ENCODE data around the gene COG3. TPM values are rescaled to one million over a fixed set of nuclear protein-coding genes. Genes with fewer than 3 reads are reported as not detected.

Gene COG3
- total RNA-seq, 1 donor from 2014 or later = 22.2 TPM

DNA sequence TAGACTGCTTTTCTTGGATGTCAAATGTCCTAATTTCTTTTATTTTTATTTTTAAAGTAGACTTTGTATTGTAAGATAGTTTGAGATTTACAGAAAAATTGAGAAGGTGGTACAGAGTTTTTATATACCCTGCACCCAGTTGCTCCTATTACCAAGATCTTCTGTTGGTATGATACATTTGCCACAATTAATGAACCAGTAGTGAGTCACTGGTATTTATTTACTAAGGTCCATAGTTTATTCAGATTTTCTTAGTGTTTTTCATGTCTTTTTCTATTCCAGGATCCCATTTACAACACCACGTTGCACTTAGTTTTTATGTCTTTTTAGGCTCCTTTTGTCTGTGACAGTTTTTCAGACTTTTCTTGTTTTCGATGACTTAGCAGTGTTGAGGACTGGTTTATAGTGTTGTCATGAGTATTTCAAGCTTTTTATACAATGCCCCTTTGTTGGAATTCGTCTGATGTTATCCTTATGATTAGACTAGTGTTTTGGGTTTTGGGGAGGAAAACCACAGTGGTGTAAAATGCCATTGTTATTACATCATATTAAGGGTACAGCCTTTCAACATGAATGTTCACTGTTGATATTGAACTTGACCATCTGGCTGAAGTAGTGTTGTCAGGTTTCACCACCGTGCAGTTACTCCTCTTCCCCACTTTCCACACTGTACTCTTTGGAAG, 35.9 kb downstream of the COG3 start:
- DNase-seq (ENCODE audit: low read depth in 2 of 2) = peak; percentile 11 to 75

DNA sequence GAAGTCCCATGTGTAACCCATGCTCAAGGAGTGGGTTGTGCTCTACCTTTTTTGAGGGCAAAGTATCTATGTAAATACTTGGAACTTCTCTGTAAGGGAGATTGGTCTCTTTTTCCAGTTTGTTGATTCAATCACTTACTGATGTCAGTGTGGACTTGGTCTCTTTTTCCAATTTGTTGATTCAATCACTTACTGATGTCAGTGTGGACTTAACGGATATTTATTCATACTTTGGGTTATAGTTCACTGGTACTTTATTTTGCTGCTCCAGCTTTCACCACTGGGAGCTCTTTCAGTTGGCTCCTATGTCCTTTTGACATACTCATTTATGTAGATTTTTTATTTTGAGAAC, 36.4 kb downstream of the COG3 start:
- no peak for DNase-seq (ENCODE audit: low read depth in 2 of 2)

GRCh38 chr13:45503658-45504057, 38.9 kb downstream of the COG3 start:
- DNase-seq (ENCODE audit: low read depth in 2 of 2) = no peak

DNA sequence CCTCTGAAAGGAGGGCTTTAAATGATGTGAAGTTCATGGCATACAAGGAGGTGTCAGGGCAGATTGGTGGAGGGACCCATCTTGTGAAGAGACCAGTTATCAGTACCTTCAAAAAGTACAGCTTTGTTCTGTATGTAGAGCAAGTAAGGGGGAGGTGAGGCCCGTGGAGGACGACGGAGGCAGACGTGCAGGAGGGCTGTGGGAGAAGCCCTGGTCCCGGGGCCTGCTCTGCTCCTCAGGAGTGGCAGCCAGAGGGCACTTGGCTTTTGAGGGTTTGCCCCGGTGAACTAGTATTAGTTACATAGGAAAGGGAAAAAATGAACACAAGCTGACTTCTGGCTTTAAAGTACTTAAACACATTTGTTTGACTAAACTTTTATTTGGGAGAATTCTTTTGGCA, 42.1 kb downstream of the COG3 start:
- DNase-seq (ENCODE audit: low read depth in 2 of 2) = no peak

DNA sequence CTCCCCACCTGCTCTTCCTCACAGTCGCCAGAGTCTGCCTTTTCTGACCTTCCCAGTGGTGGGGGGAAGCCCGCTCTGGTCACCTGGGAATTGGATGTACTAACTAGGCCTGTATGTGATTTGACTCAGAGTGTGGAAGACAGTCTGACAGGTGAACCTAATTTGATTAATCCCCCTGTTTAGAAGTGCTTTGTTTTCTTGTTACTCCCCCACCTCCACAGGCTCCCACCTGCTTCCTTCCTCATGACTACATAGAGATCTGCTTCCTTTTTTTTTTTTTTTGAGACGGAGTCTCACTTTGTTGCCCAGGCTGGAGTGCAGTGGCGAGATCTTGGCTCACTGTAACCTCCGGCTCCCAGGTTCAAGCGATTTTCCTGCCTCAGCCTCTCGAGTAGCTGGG, 44.0 kb downstream of the COG3 start:
- peak in 1 of 2 donors; percentile 11 for DNase-seq (ENCODE audit: low read depth in 2 of 2)

DNA sequence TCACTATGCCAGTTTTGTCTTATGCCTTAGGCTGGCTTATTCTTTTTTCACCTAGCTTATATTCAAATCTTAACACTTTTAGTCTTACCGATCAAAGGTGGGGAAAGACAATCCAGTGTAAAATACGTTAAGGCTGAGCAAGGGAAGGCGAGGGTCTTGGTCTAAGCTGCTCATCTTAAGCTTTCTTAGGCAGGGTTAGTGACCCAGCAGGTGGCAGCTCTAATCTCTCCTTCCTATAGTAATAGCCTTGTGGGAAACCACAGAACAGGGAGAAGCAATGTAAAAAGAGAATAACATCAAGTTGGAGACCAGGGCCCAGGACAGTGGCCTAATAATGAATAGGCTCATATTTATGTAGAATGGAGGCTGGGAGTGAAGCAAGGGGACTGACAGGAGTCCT, 45.9 kb downstream of the COG3 start:
- no peak for DNase-seq (ENCODE audit: low read depth in 2 of 2)

DNA sequence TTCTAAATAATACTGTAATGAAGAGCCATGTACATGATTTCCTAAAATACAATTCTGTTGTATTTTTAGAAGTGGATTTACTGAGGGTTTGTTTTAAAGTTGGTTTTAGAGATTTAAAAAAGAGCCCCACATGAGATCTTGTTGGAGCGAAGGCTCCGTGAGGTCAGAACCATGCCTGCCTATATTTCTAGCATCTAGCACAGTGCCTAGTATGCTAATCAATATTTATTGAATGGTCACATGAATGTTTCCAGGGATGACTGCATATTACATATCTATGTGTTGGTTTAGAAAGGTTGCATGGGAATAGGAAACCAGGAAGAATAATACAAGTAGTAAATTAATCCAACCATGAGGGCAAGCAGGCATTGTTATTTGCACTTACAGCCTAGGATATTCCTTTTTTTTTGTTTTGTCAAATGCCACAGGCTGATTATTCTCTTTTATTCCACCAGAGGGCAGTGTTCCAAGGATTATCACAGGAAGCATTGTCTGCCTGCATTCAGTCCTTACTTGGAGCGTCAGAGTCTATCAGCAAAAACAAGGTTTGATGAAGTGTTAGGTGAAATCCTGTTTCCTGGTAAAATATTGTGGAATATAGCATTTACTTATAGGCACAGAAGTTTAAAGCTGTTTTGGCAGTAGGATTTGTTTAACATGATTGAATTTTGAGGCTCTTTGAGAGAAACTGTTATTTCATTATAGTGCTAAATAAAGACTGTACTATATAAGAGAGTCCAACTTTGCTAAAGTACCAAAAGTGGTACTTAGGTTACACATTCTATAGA, 46.8 kb downstream of the COG3 start:
- peak; percentile 81 to 82 for DNase-seq (ENCODE audit: low read depth in 2 of 2)

DNA sequence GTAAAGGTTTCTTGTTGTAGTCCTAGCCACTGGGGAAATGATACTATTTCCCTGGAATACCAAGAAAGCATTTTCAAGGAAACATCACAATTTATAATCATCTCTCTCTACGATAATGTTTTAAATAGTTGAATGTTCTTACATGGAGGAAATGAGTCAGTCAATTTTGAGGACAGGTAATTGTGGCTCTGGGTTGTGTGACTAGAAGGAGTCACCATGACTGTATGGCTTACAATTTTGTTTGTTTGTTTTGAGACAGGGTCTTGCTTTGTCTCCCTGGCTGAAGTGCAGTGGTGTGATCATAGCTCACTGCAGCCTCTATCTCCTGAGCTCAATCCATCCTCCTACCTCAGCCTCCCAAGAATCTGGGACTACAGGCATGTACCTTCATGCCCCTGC, 47.4 kb downstream of the COG3 start:
- DNase-seq (ENCODE audit: low read depth in 2 of 2) = peak in 1 of 2 donors; percentile 67

DNA sequence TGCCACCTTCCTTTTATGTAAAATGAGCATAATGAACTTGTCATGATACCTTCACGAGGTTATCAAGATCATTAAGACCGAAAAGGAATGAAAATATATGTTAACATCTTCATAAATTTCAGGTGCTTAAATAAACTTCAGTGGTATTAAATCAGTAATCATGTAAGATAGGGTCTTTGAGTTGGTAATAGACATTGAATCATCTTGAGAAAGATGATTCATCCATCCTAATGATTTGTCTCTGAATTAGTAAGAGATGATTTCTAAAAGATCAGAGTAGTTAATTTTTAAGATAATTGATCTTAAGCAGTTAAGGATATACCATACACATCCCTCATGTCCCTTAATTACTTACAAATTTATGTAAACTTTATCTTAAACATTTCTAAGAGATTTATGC, 52.0 kb downstream of the COG3 start:
- no peak for DNase-seq (ENCODE audit: low read depth in 2 of 2)

- no peak for DNase-seq (ENCODE audit: low read depth in 2 of 2)
Observed at GRCh38 chr13:45518525-45519245, 53.9 kb downstream of the COG3 start.

DNA sequence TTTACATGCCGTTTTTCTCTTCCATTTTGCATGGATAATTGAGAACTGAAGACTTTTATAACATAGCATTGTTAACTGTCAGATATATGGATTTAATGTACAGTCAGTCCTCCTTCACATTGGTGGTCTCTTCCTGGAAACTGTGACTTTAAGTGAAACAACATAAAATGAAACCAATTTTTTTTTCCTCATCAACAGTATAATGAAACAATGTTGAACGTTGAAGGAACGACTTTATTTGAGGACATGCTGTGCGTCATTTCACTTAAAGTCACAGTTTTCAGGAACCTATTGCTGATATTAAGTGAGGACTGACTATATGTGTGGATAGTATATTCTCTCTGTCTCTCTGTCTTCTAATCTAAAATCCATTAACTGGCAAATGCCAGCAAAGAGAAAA, 54.8 kb downstream of the COG3 start:
- DNase-seq (ENCODE audit: low read depth in 2 of 2) = no peak

- peak in 1 of 2 donors; percentile 27 for DNase-seq (ENCODE audit: low read depth in 2 of 2)
Observed at GRCh38 chr13:45521297-45521696, 56.6 kb downstream of the COG3 start.

DNA sequence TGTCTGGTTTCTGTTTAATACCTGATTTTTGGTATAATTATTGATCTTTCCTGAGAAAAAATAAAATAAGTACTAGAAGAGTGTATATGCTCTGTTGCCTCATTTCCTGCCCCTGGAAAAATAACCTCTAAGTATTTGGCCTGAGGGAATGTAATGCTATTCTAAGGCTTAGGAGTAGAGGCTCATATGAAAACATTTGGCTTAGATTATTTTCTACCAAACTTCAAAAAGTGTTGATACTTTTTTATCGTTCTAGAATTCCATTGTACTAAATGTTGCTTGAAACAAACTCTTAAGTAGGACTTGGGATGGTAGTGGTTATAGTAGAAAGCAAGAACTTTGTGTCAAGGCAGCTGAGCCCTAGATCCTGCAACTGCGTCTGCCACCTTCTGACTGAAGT, 57.8 kb downstream of the COG3 start:
- no peak for DNase-seq (ENCODE audit: low read depth in 2 of 2)

DNA sequence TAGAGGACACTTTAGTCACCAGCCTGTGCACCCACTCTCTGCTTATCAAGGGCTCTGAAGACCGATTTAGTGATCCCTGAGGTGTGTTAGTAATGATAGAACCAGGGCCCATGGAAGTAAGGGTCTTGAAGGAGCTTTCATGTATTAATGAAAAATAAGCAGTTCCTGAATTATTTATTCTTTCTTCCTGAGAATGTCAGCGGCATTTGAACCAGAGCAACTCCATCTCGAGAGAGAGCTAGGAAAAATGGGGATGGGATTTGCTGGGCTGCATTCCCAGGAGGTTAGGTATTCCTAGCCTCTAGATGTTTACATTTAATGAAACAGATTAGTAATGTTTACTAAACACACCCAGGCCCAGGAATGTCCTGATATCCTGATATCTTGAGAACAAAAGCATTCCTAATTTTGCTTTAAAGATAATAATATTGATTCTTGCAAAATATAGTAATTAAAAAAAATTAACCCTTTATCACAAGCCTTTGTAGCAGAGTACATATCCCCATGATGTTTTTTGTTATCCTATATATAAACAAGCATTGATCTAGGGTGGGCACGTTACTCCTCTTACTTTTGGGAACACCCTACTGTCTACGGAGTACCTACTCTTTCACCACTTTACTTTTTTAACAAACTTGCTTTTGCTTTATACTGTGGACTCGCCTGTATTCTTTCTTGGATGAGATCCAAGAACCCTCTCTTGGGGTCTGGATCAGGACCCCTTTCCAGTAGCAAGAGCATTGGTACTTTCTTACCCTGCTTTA, 63.1 kb downstream of the COG3 start:
- peak in 1 of 2 donors; percentile 12 for DNase-seq (ENCODE audit: low read depth in 2 of 2)

DNA sequence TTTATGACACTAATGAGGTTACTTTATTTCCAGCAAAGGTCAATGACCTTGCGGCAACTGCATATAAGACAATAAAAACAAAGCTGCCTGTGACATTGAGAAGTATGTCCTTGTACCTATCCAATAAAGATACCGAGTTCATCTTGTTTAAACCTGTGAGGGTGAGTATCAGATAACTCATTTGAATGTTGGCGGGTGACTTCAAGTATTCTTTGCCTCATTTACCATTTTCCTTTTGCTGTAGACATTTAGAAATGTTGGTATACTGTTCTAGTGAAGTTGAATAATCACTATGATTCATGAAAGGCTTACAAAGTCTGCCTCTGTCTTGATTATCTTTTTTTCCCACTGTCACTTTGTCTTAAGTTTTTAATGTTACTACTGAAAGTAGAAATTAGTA, 65.0 kb downstream of the COG3 start:
- no peak for DNase-seq (ENCODE audit: low read depth in 2 of 2)

DNA sequence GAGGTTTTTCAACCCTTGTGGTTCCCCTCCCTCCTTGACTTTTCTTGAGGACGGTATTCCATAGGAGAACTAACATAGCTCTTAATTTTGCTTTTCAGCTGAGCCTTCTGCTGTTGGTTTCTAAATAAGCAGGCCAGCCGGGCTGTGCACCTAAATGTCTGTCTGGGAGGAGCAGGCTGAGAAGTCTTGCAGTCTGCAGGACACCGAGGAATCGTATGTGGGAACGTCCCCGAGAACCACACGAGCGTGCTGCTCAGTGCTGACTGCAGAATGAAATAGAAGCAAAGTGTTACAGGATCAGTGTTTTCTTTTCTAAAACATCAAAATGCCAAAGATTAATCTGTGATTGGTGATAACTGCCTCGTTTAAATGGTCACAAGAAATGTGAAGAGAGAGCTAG, 69.9 kb downstream of the COG3 start:
- no peak for DNase-seq (ENCODE audit: low read depth in 2 of 2)

GRCh38 chr13:45536224-45536623, 71.5 kb downstream of the COG3 start:
- no peak for DNase-seq (ENCODE audit: low read depth in 2 of 2)

DNA sequence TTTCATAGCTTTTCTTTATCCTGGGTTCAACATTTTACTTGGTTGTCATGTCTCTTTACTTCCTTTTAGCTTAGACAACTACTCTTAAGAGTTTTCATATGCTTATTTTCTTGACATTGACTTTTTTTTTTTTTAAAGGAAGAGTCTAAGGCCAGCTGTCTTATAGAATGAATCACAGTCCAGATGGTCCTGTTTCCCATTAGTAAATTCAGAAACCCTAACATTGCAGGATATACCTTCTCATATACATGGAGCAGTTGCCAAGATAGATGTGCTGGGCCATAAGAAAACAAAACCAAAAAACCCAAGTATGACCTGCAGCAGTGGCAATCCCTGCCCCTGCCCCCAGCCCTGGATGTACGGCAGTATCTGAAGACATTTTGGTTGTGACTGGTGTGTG, 72.8 kb downstream of the COG3 start:
- DNase-seq (ENCODE audit: low read depth in 2 of 2) = peak in 1 of 2 donors; percentile 48

- DNase-seq (ENCODE audit: low read depth in 2 of 2) = no peak
Observed at GRCh38 chr13:45538382-45538781, 73.6 kb downstream of the COG3 start.

DNA sequence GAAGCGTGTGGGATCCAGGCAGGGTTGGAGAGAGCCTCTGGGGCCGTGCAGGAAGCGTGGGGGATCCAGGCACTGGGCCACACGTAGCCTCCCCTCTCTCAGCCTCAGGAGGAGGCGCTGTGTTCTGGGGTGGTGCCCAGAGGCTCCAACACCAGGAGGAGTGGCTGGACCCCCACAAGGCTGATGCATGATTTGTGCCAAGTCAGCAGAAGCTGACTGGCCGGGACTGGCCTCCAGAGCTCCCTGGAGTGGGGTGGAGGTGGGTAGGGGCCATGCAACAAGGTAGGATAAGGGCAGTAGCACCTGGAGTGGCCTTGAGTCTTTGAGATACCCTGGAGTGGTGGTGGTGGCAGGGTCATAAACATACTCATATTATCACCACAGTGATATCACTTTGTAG, 75.5 kb downstream of the COG3 start:
- DNase-seq (ENCODE audit: low read depth in 2 of 2) = no peak

- no peak for DNase-seq (ENCODE audit: low read depth in 2 of 2)
Observed at GRCh38 chr13:45540864-45541263, 76.1 kb downstream of the COG3 start.

DNA sequence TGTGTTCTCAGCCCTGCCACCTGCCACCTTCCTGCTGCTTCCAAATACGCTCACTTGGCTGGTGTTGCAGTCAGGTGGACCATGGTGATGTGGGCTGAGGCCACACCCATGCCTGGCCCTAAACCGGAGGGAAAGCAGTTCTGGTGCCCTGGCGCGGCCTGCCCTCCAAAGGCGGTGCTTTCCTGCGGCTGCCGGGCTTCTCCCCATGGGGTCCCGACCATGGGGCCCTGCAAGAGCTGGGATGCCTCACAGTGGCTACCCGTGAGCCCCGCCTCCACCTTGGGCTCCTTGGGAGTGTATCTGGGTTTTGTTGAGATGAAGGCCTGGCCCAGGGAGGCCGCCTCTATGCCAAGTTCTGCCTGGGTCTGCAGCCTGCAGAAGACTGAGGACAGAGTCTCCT, 77.1 kb downstream of the COG3 start:
- DNase-seq (ENCODE audit: low read depth in 2 of 2) = no peak

Data from lung microvascular endothelial cell (primary cell).